NCI-H1105 (cell line): Measurements from ENCODE around the gene OSBPL5.

Source experiments
- DNase-seq: peaks from one replicate; lab custom pipeline; 2025; lab: John Stamatoyannopoulos, UW

Gene OSBPL5

DNA sequence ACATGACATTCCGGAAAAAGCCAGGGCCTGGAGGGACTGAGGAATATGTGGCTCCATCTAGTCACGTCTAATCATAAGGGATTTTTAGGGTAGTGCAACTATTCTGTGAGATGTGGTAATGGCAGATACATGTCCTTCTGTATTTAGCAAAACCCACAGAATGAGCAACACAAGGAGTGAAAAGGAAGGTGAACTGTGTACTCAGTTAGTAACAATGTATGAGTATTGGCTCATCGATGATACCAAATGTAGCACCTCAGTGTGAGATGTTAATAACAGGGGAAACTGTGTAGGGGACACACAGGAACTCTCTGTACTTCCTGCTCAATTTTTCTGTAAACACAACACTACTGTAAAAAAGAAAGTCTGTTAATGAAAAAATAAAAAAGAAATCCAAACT, 65.9 kb downstream of the OSBPL5 start:
- no peak for DNase-seq

GRCh38 chr11:3096909-3097530, 68.1 kb downstream of the OSBPL5 start:
- no peak for DNase-seq

- no peak for DNase-seq
Measured at GRCh38 chr11:3095712-3096361, 69.3 kb downstream of the OSBPL5 start.

GRCh38 chr11:3094223-3094824, 70.8 kb downstream of the OSBPL5 start:
- no peak for DNase-seq

DNA sequence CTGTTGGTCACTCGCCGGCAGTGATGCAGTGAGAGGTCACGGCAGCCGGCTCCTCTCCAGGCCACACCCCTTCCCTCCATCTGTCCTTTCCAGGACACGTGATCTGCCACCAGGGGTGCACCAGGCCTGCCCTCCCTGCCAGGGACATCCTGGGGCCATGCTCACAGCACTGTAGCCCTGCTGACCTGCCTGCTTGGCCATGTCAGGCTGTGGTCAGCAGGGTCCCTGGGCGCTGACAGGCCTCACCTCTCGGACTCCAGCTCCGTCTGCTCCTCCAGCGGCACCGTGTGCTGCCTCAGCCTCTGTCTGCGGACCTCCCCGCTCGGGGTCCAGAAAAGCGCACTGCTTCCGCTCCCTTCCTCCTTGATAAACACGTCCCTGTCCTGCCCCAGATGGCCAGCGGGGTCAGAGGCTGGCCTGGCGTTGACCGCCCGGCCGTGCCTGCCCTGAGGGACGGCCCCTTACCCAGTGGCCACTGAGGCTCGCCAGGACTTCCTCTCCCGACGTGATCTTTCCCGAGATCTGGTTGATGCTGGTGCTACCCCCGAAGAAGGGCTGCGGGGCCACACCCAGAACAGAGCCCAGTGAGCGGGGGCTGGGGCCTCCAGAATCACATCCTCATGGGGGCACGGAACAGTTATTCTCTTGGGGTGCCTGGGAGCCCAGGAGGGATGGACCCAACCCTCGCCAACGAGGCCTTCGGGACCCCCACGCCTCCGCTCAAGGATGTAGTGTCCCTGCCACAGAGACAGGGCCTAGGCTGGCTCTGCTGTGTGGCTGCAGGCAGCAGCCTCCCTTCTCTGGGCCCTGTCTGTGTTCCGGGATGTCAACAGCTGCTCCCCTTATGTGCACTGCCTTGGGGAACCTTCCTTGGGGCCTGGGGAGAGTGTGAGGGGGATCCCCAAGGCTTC, 71.6 kb downstream of the OSBPL5 start:
- no peak for DNase-seq

- no peak for DNase-seq
Measured at GRCh38 chr11:3092603-3093141, 72.4 kb downstream of the OSBPL5 start.

DNA sequence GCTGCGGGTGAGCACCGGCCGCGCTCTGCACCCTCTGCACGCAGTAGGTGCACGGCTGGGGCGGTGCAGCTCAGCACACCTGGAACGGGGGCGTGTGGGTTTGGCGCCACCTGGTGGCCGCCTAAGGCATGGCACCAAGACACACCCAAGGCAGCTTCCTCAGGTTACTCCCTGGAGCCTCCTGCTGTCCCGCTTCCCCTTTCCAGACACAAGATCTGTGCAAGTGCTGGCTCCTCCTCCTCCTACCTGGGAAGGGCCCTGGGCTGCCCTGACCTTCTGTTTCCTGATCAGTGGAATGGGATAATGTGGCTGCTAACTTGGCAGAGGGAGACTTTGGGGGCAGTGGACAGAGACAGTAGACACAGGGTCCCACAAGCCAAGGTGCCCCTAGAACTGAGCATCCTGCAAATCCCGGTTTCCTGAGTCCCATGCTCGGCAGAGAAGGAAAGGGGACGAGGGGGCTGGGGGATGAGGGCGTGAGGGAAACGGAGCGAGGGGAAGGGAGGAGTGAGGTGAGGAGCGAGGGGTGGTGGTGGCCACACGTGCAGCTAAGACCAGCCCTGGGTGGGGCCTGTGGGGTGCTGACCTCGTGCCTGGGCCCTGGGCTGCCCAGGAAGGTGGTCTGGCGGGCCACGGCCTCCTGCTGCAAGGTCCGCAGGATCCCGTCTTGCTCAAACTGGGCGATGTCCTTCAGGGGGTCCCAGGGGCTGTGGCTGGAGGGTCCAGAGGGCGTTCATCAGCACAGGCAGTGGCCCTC, 73.1 kb downstream of the OSBPL5 start:
- peak; percentile 31 for DNase-seq

DNA sequence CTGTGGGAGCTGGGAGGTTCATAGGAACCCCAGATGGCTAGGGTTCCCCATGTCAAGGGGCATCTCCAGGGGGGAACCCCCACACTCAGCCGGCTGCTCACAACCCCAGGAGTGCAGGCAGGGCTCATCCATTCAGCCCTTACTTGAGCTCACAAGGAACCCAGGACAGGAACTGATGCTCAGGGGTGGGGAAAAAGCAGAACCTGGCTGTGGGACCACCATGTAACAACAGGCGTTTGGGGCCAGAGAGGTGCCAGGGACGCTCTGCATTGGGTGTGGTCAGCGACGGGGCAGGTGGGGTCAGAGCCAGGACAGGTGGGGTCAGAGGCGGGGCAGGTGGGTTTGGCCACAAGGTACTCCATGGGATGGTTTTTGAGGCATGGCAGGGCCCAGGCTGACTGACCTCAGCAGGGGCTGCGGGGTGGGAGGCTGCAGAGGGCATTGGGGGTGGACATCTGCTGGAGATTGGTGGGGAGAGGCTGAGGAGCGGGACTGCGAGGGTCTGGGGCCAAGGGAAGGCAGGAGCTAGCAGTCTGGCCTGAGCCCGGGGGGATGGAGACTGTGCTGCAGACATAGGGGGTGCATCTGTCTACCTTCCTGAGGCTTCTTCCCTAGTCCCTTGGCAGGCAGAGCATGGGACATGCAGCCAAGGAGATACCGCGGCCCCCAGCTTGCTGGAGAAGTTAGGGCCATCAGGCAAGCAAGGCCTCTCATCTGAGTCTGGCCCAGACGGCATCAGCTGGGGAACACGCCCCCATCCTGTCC, 73.8 kb downstream of the OSBPL5 start:
- no peak for DNase-seq

DNA sequence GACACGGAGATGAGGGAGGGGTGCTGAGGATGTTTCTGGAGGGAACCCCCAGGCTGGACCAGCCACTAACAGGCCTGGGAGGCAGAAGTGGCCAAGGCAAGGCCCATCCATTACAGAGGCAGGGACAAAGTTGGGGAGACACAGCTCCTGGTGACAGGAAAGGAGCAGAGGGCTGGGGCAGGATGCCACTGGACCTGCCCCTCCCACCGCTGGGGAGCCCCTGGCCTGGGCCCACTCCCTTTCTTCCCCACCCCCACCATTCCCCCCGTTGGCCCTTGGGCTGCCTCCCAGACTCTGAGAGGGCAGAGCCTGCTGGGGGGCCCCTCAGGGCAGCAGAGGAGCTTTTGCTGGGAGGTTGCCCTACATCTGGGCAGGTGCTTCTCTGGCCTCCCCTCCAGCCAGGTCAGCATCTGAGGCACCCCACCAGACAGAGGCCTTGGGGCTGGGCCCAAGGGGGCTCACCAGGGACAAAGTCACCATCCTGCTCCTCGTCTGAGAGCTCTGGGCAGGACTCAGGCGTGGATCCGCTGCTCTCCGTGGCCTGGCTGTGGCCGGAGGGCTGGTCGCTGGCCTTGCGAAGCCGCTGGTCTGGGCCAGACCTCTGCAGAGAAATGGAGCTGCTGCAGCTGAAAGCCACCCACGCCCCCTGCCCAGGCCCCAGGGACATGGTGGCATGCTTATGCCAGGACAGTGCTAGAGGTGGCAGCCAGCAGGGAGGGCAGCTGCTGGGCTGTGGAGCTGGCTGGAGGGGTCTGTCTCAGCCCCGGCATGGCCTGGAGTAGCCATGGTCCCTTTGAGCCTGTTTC, 74.8 kb downstream of the OSBPL5 start:
- DNase-seq: no peak

GRCh38 chr11:3089236-3090061, 75.7 kb downstream of the OSBPL5 start:
- DNase-seq: no peak

- no peak for DNase-seq
Measured at GRCh38 chr11:3088806-3089205, 76.3 kb downstream of the OSBPL5 start.

DNA sequence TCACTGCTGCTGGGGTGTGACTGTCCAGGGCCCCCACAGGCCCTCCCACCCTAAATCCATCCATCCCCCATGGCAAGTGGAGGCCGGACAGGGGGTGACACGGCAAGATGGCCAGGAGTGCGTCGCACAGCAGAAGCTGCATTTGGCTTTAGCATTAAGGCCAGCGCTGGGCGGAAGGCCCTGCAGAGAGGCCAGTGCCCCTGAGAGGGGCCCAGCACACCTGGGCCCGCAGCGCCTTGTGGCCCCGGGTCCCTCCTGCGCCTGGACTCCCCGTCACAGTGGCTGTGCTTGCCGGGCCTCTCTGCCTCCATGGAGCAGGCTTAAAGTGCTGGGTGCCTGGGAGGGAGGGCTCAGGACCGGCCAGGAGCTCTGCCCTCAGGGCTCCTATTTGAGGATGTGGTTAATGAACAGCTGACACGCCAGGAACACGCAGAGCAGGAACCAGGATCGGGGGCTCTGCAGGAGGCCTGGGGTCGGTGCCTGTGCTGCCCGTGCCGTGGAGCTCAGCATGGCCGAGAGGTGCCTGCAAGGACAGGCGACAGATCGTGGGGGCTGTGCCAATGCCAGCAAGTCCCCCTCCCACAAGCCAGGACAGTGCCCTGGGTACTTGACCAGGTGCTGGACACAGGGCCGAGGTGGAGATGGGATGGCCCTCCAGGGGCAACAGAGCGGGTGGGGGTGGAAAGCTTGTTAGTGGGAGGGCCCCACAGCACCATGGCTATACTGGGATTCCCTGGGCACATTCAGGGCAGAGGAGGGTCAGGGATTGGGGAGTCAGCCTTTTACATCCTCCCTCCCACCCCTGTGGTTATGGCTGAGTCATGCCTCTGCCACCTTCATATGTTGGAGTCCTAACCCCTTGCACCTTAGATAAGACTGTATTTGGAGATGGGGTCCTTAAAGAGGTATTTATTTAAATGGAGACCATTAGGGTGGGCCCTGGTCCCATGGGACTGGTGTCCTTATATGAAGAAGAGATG, 77.0 kb downstream of the OSBPL5 start:
- DNase-seq: no peak

- DNase-seq: no peak
Measured at GRCh38 chr11:3087373-3087772, 77.7 kb downstream of the OSBPL5 start.

DNA sequence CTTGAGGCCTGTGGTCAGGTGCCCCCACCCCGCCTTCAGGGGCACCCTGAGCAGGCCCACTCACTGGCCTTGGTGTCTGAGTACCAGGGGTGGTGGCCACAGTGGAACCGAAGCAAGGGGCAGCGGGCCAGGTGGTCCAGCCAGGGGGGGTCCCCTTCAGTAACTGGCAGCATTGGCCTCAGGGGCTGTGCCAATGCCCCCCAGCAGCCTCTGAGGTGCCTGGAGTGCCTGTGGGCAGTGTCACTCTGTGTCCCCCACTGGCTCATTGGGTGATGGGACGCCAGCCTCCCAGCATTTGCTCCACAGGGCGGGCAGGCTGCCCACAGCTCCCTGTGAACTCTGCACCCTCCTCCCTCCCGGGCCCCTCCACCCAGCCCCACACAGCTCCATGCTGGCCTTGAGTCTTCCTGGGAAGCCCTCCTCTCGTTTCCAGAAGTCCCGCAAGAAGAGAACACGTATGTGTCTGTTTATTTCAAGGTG, 78.4 kb downstream of the OSBPL5 start:
- DNase-seq: no peak

GRCh38 chr11:3086114-3086513, 79.0 kb downstream of the OSBPL5 start:
- no peak for DNase-seq

- DNase-seq: no peak
Measured at GRCh38 chr11:3085052-3085451, 80.1 kb downstream of the OSBPL5 start.

DNA sequence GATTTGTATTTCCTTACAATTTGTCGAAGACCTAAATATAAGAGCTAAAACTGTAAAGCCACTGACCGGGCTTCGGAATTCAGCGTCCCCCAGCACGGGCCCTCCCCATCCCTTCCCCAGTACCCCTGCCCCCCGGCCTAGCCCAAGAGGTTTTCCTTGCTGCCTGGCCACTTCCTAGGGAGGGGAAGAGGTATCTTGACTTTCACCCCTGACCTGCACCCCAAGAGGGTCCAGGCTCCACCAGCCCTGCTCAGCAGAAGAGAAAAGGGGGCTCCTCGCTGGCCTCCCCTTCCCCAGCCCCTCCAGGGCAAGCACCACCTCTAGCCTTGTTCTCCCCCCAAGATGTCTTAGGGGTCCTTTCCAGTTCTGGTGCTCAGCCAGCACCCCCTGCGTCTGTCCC, 81.8 kb downstream of the OSBPL5 start:
- DNase-seq: no peak

- DNase-seq: no peak
Measured at GRCh38 chr11:3081386-3081751, 83.7 kb downstream of the OSBPL5 start.
